WERI-Rb-1 (cell line): ENCODE results near the gene GRID1.

Experiments used
- DNase-seq: peaks from one replicate; pipeline ENCODE4 v3.0.0-alpha.2; 2020
- H3K27ac ChIP-seq: fragments of 250-450 bp; sonication (Bioruptor Pico); 2 replicates; pipeline ENCODE4 v1.5.1; 2020; ENCODE audit warnings: mild to moderate bottlenecking, moderate library complexity
- H3K27me3 ChIP-seq: fragments of 250-450 bp; sonication (Bioruptor Pico); 2 replicates; pipeline ENCODE4 v1.5.1; 2021; ENCODE audit warnings: mild to moderate bottlenecking, low read depth, moderate library complexity; ENCODE audit not compliant: insufficient read depth, severe bottlenecking
- H3K36me3 ChIP-seq: fragments of 250-450 bp; sonication (Bioruptor Pico); 2 replicates; pipeline ENCODE4 v1.5.1; 2020; ENCODE audit warnings: mild to moderate bottlenecking, moderate library complexity
- H3K4me3 ChIP-seq: 2 replicates; pipeline ENCODE4 v1.5.1; 2011; ENCODE audit warnings: low read depth, mild to moderate bottlenecking, control low read depth, low read length
- H3K9me3 ChIP-seq: fragments of 250-450 bp; sonication (Bioruptor Pico); 2 replicates; pipeline ENCODE4 v1.5.1; 2021; ENCODE audit warnings: mild to moderate bottlenecking, moderate library complexity; ENCODE audit not compliant: severe bottlenecking
- CTCF ChIP-seq: IDR thresholded peaks from 2 replicates; pipeline ENCODE4 v1.5.1; 2011; ENCODE audit warnings: low read depth, mild to moderate bottlenecking, control low read depth, inconsistent platforms, low read length

GRID1 gene

GRCh38 chr10:86335257-86335656, 31.3 kb downstream of the GRID1 start:
- no peak for TF ChIP-seq CTCF
- H3K27ac ChIP-seq = no peak overlapping the region
- H3K4me3 ChIP-seq = no peak overlapping the region
- no peak for DNase-seq
- H3K9me3 ChIP-seq = no peaks in the 10 kb centered on the region
- H3K27me3 ChIP-seq = no peaks in the 10 kb centered on the region
- no peaks in the 10 kb centered on the region for H3K36me3 ChIP-seq

DNA sequence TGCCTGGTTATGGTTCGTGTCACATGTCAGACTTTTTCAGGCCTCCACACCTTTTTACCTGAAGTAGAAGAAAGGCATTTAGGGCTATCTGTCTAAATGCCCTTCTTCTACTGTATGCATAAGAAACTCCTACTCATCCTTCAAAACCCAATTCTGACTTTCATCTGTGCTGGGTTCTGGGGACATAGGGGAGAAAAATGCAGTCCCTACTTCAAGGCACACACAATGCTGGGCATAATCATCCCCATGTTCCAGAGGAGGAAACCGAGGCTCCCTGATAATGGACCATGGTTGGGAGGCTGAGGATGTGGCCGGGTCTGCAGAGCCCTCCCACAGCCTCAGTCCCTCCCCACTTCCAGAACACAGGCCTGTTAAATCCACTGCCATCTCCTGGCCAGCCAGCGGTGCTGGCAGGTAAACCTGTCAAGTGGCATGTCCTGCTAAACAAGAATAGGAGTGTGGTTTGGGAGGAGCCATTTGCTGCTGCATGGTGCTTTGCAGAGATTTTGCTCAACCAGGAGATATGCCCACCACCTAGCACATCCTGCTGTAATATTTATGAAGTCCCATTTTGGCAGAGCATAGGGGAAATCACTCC, 32.0 kb downstream of the GRID1 start:
- no peaks in the 10 kb centered on the region for H3K27me3 ChIP-seq
- no peak overlapping the region for H3K27ac ChIP-seq
- DNase-seq = peak; percentile 39
- no peaks in the 10 kb centered on the region for H3K9me3 ChIP-seq
- H3K36me3 ChIP-seq = no peaks in the 10 kb centered on the region
- no peak overlapping the region for H3K4me3 ChIP-seq
- peak; percentile 46; the same call in 1 of the 2 replicates for TF ChIP-seq CTCF

DNA sequence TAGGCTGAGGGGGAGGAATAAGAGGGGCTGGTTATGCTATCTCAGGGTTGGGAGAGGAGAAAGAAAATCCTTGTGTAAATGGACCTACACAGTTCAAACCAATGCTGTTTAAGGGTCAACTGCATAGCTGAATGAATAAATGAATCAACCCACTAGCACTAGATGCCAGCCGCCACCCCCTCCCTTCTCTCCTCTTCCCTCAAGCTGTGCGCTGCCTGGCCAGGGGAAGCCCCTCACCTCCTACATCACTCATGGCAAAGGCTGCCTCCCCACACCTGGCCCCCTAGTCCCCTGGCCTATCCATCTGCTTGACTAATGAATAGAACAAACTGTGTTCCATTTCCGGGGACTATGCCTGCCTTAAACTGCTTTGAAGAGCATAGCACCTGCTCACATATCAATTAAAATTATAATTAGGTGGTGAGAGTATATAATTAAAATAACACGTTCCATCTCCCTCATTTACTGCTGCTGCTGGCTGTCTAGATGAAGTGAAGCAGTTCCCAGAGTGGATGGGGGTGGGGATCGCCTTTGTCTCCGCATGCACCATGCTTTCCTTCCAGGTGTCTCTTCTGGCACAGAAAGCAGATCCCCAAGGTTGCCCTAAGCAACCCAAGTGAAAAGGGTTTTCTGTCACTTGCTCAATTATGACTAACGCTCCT, 32.6 kb downstream of the GRID1 start:
- Histone ChIP-seq H3K36me3 (no peaks in the 10 kb centered on the region), H3K9me3 (no peaks in the 10 kb centered on the region), H3K27me3 (no peaks in the 10 kb centered on the region), H3K27ac (no peak overlapping the region), H3K4me3 (no peak overlapping the region)
- DNase-seq = no peak
- TF ChIP-seq CTCF = no peak

- TF ChIP-seq CTCF = no peak
These were observed 34.7 kb downstream of the GRID1 start for GRCh38 chr10:86331861-86332260.

DNA sequence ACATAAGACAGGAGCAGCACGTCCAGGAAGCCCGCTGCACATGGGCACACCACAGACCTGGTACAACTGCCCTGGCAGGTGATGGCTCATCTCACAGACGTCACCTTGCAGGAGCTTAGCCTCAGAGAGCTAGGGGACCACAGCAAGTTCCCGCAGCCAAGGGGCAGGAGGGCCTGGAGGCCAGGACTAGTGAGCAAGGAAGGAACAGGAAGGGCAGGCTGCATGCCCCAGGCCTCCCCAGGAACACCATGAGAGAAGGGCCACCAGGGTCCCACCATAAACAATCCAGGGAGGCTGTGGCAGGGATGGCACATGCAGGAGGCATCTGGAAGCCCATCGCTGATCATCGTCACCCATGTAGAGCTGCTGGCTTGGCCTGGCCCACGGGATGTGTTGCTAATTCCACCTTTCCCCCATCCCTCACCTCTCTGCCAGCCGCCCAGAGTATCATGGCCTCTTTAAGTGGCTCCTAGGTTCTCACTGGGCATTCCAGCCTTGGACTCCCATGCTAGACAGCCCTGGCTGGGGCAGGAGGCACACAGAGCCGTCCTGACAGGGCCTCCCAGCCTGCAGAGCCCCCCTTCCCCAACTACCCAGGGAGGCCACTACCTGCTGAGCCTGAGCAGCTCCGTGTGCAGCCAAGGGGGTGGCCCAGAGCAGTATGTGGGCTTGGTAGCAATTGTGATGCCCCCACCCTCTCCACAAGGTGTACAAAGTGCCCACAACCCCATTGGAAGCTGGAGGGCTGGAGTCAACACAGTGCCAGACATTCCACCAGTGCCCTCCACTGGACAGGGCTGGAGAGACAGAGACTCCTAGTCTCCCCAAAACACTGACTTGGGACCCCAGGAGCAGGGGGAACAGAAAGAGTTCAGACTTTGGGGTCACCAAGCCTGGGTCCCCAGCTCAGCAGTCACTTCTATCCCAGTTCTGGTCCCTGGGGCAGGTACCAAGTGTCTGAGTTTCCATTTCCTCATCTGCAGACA, 35.5 kb downstream of the GRID1 start:
- Histone ChIP-seq H3K9me3 (no peaks in the 10 kb centered on the region), H3K27ac (no peak overlapping the region), H3K36me3 (no peaks in the 10 kb centered on the region), H3K27me3 (no peaks in the 10 kb centered on the region), H3K4me3 (no peak overlapping the region)
- DNase-seq = no peak
- peak; percentile 60 for TF ChIP-seq CTCF

More at GRCh38 chr10:86331861-86332260, 34.7 kb downstream of the GRID1 start:
- Histone ChIP-seq H3K27me3 (no peaks in the 10 kb centered on the region), H3K27ac (no peak overlapping the region), H3K4me3 (no peak overlapping the region), H3K9me3 (no peaks in the 10 kb centered on the region), H3K36me3 (no peaks in the 10 kb centered on the region)
- DNase-seq = no peak
